Activated CD4-positive, alpha-beta T cell treated with anti-CD3 and anti-CD28 coated beads, Interleukin-2, amount 50 U/mL, for 24 hours (primary cell): ENCODE measurements around the gene LTBP2.

Source experiments
- DNase-seq, 2 donors: peaks; one replicate each; pipeline ENCODE4 v3.0.0-alpha.2; 2020; ENCODE audit warnings: low read depth in 1 of 2, low spot score in 1 of 2

Gene LTBP2

GRCh38 chr14:74573421-74574089, 38.5 kb downstream of the LTBP2 start:
- DNase-seq, result no peak

GRCh38 chr14:74572726-74573301, 39.2 kb downstream of the LTBP2 start:
- DNase-seq, result no peak

GRCh38 chr14:74571901-74572725, 39.9 kb downstream of the LTBP2 start:
- DNase-seq, result peak in 1 of 2 donors; percentile 16

GRCh38 chr14:74571441-74571841, 40.6 kb downstream of the LTBP2 start:
- no peak for DNase-seq

- DNase-seq, result no peak
Observed at GRCh38 chr14:74570696-74571095, 41.3 kb downstream of the LTBP2 start.

GRCh38 chr14:74569806-74570591, 42.0 kb downstream of the LTBP2 start:
- DNase-seq, result no peak

- no peak for DNase-seq
Observed at GRCh38 chr14:74569387-74569786, 42.6 kb downstream of the LTBP2 start.

GRCh38 chr14:74568911-74569310, 43.1 kb downstream of the LTBP2 start:
- no peak for DNase-seq

- DNase-seq, result no peak
Observed at GRCh38 chr14:74568380-74568649, 43.7 kb downstream of the LTBP2 start.

- no peak for DNase-seq
Observed at GRCh38 chr14:74567646-74568379, 44.2 kb downstream of the LTBP2 start.

- DNase-seq, result no peak
Observed at GRCh38 chr14:74567219-74567618, 44.8 kb downstream of the LTBP2 start.

- DNase-seq, result no peak
Observed at GRCh38 chr14:74566174-74567141, 45.6 kb downstream of the LTBP2 start.

- DNase-seq, result no peak
Observed at GRCh38 chr14:74563586-74564159, 48.4 kb downstream of the LTBP2 start.

GRCh38 chr14:74563233-74563585, 48.8 kb downstream of the LTBP2 start:
- no peak for DNase-seq

GRCh38 chr14:74562515-74563232, 49.4 kb downstream of the LTBP2 start:
- no peak for DNase-seq

GRCh38 chr14:74558655-74559054, 53.4 kb downstream of the LTBP2 start:
- DNase-seq, result no peak

GRCh38 chr14:74557691-74558090, 54.3 kb downstream of the LTBP2 start:
- no peak for DNase-seq

- no peak for DNase-seq
Observed at GRCh38 chr14:74555476-74556050, 56.5 kb downstream of the LTBP2 start.
